ENCODE measurements around the gene PAX2. TPM values are rescaled to one million over a fixed set of nuclear protein-coding genes. Genes with fewer than 3 reads are reported as not detected.

Gene PAX2
- total RNA-seq, 1 donor from 2014 or later: not detected

DNA sequence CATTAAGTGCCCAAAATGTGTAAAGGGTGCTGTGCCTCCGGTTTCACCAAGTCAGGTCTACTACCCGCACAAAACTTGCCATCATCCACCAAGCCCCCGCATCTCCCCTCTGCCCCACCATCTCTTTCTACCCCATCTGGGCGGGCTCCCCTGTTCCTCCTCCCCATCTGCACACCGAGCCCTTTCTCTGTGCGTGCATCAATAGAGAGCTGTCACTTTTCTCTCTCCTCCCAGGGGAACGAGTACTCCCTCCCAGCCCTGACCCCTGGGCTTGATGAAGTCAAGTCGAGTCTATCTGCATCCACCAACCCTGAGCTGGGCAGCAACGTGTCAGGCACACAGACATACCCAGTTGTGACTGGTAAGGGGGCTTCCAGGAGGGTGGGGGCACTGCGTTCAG lies 63.5 kb downstream of the PAX2 start:
- intact Hi-C loops (cut with DNase I): no loop called here
- ATAC-seq (no peak), DNase-seq (peak; percentile 8)
- TF ChIP-seq, protein P1, sequence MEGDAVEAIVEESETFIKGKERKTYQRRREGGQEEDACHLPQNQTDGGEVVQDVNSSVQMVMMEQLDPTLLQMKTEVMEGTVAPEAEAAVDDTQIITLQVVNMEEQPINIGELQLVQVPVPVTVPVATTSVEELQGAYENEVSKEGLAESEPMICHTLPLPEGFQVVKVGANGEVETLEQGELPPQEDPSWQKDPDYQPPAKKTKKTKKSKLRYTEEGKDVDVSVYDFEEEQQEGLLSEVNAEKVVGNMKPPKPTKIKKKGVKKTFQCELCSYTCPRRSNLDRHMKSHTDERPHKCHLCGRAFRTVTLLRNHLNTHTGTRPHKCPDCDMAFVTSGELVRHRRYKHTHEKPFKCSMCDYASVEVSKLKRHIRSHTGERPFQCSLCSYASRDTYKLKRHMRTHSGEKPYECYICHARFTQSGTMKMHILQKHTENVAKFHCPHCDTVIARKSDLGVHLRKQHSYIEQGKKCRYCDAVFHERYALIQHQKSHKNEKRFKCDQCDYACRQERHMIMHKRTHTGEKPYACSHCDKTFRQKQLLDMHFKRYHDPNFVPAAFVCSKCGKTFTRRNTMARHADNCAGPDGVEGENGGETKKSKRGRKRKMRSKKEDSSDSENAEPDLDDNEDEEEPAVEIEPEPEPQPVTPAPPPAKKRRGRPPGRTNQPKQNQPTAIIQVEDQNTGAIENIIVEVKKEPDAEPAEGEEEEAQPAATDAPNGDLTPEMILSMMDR (IDR thresholded peaks at IDR 0.05): no peak
- H3K36me3 ChIP-seq: no peaks in the 10 kb centered on the region
- H3K4me3 ChIP-seq: no peak overlapping the region
- no peaks in the 10 kb centered on the region for H3K9me3 ChIP-seq
- H3K27ac ChIP-seq: no peak overlapping the region
- H3K27me3 ChIP-seq (ENCODE audit: low read depth): peaks cover 61% of the 10 kb centered on the region
- H3K4me1 ChIP-seq: no peaks in the 10 kb centered on the region

DNA sequence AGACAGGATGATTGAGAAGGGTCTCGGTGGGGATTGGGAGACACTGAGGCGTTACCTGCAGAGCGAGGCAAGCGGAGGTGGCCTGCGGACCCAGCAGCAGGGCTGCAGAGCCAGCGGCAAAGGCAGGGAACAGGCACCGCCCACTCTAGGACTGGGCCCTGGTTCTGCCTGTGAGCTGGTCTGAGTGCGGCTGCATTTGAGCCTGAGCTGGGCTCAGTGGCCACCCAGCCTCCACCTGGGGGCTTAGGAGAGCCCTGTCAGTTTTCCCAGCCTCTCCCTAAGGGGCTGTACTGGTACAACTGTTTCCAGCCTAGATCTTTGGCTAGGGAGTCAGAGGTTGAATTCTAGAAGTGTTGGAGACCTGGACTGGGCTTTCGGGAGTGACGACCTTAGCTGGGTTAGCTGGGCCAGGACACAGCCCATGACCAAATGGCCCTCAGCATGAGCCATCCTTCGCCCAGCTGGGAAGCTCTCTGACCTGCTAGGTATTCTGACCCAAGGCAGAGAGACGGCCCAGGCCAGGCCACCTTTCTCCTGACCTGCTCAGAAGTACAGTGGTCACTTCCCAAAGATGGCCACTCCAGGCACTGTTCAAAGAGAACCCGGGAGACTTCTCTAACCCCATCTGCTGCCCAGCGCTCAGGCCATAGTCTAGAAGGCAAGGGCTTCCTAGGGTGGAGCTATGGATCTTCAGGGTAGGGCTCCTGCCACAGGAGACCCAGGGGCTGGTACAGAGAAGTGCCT lies 64.9 kb downstream of the PAX2 start:
- Histone ChIP-seq H3K36me3 (no peaks in the 10 kb centered on the region), H3K27me3 (ENCODE audit: low read depth) (peaks cover 70% of the 10 kb centered on the region), H3K9me3 (no peaks in the 10 kb centered on the region), H3K4me3 (no peak overlapping the region), H3K4me1 (no peaks in the 10 kb centered on the region), H3K27ac (no peak overlapping the region)
- TF ChIP-seq, protein P1 (IDR thresholded peaks at IDR 0.05): no peak
- intact Hi-C loops (cut with DNase I): no loop called here
- no peak for ATAC-seq
- DNase-seq: peak; percentile 34

DNA sequence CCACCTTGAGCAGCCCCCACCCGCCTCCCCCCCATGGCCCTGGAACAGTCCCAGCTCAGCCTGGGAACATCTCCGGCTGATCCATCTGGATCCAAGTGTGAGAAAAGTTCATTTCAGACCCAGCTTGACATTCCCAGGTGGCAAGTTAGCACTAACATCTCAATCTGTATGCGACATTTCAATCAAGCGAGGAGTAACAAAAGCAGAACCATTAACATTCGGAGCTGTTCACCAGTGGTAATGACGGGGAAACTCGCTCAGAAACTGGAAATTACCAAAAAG lies 65.4 kb downstream of the PAX2 start:
- Histone ChIP-seq H3K27me3 (ENCODE audit: low read depth) (peaks cover 70% of the 10 kb centered on the region), H3K4me3 (no peak overlapping the region), H3K27ac (no peak overlapping the region), H3K9me3 (no peaks in the 10 kb centered on the region), H3K4me1 (no peaks in the 10 kb centered on the region), H3K36me3 (no peaks in the 10 kb centered on the region)
- TF ChIP-seq, protein P1 (IDR thresholded peaks at IDR 0.05): no peak
- DNase-seq (no peak), ATAC-seq (no peak)
- intact Hi-C loops (cut with DNase I): no loop called here

DNA sequence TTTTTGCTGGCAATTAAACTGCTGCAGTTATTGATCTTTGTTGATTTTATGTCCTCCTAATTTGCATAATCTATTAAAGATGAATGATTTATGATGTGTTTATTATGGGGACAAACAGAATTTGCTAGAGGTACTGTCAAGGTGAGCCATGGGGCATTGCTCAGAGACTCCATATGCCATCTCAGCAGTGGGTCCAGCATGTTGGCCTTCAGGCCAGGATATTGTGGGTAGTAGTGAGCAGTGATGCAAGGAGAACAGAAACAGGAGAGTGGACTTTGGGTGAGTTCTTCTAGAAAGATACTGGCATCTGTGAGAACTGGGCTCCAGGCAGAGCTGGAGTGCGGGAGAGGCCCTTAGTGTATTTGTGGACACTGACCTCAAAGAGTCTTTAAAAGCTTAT lies 65.9 kb downstream of the PAX2 start:
- no peaks in the 10 kb centered on the region for H3K36me3 ChIP-seq
- ATAC-seq (no peak), DNase-seq (no peak)
- intact Hi-C loops (cut with DNase I): no loop called here
- no peaks in the 10 kb centered on the region for H3K4me1 ChIP-seq
- no peak overlapping the region for H3K4me3 ChIP-seq
- H3K27ac ChIP-seq: no peak overlapping the region
- TF ChIP-seq, protein P1 (IDR thresholded peaks at IDR 0.05): no peak
- H3K27me3 ChIP-seq (ENCODE audit: low read depth): peaks cover 70% of the 10 kb centered on the region
- H3K9me3 ChIP-seq: no peaks in the 10 kb centered on the region

DNA sequence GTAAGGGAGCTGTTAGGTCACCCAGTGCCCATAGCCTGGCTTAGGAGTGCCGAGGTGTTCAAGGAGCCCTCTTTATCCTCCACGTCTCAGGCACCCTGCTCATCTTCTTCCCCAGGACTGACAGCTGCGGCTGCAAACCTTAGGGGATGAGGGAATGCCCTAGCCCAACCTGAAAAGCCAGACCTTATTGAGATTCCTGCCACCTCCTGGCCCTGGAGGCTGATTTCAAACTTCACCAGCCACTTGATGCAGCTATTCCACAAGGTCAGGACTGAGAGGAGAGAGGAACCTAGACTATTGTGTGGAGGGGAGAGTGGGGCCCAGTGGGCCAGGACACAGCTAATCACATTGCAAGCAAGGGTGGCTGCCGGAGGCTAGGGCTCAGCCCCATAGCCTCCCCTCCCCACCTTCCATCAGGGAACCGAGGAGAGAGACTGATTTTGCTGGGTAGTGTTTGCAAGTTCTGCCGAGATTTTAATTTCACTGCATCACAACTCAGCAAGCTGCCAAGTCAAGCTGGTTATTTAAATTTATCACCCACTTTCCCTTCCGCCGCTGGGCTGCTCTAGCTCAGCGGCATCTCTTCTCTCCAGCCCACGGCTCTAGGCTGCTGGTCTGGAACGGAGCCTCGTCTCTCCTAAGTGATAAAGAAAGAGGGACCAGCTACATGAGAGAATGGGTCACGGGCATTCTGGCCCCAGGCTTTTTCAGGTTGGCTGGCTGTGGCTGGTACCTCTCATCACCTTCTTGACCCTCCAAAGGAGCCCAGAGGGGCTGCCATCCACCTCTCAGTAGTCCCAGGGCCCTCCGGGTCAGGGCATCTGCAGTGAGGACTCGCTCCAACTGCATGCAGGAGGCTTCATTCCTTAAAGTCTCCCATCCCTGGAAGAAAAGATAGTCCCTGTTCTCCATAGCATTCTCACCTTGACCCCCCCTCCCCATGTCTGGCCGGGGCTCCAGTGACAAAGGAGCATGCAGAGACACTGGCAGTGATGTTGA lies 66.7 kb downstream of the PAX2 start:
- Histone ChIP-seq H3K36me3 (no peaks in the 10 kb centered on the region), H3K4me1 (no peaks in the 10 kb centered on the region), H3K27me3 (ENCODE audit: low read depth) (peaks cover 72% of the 10 kb centered on the region), H3K27ac (no peak overlapping the region), H3K4me3 (no peak overlapping the region), H3K9me3 (no peaks in the 10 kb centered on the region)
- DNase-seq (no peak), ATAC-seq (no peak)
- TF ChIP-seq, protein P1 (IDR thresholded peaks at IDR 0.05): no peak
- intact Hi-C loops (cut with DNase I): no loop called here

Data from lower lobe of right lung (tissue), 2 donors.